ENCODE results near the gene NCDN. TPM values are rescaled to one million over a fixed set of nuclear protein-coding genes. Genes with fewer than 3 reads are reported as not detected.

The NCDN gene
- total and polyA plus RNA-seq, 3 donors from 2014 or later, result 27.3 to 33.9 (median 33.8) TPM

GRCh38 chr1:35537806-35538205 lies 19.8 kb upstream of the NCDN start:
- no peaks in the 10 kb centered on the region for H3K9me3 ChIP-seq
- H3K27me3 ChIP-seq, result no peaks in the 10 kb centered on the region
- no peak overlapping the region for H3K27ac ChIP-seq
- DNase-seq, result no peak
- intact Hi-C loops (cut with DNase I; ENCODE audit: low total_unique reads), result no loop called here
- H3K4me3 ChIP-seq, result no peak overlapping the region
- 79 to 86% methylated on average over 1 of the region's 1 CpG for WGBS, 2 donors
- H3K4me1 ChIP-seq, result peaks cover 9% of the 10 kb centered on the region
- TF ChIP-seq POLR2A (IDR thresholded peaks at IDR 0.05) (no peak), CTCF (IDR thresholded peaks at IDR 0.05) (no peak)
- no peaks in the 10 kb centered on the region for H3K36me3 ChIP-seq (ENCODE audit: low read depth, missing control alignments)

- Histone ChIP-seq H3K27ac (peak overlapping the region in 1 of 2 donors; percentile 55), H3K36me3 (ENCODE audit: low read depth, missing control alignments) (no peaks in the 10 kb centered on the region), H3K9me3 (no peaks in the 10 kb centered on the region), H3K4me1 (peaks cover 9% of the 10 kb centered on the region), H3K4me3 (no peak overlapping the region), H3K27me3 (no peaks in the 10 kb centered on the region)
- TF ChIP-seq CTCF (IDR thresholded peaks at IDR 0.05), result no peak
- TF ChIP-seq POLR2A (IDR thresholded peaks at IDR 0.05), result no peak
- intact Hi-C loops (cut with DNase I; ENCODE audit: low total_unique reads), result no loop called here
- DNase-seq, result no peak
- 50 to 52% methylated on average over 6 of the region's 6 CpGs for WGBS, 2 donors
Measured at GRCh38 chr1:35539073-35539823, 18.4 kb upstream of the NCDN start.

GRCh38 chr1:35539824-35540261 lies 17.8 kb upstream of the NCDN start:
- Histone ChIP-seq H3K36me3 (ENCODE audit: low read depth, missing control alignments) (no peaks in the 10 kb centered on the region), H3K9me3 (no peaks in the 10 kb centered on the region), H3K4me3 (no peak overlapping the region), H3K27me3 (no peaks in the 10 kb centered on the region), H3K4me1 (peaks cover 9% of the 10 kb centered on the region), H3K27ac (peak overlapping the region in 1 of 2 donors; percentile 55)
- intact Hi-C loops (cut with DNase I; ENCODE audit: low total_unique reads), result no loop called here
- 25 to 64% methylated on average over 1 of the region's 1 CpG for WGBS, 2 donors
- TF ChIP-seq CTCF (IDR thresholded peaks at IDR 0.05) (no peak), POLR2A (IDR thresholded peaks at IDR 0.05) (no peak)
- no peak for DNase-seq

GRCh38 chr1:35544976-35545375 lies 12.6 kb upstream of the NCDN start:
- Histone ChIP-seq H3K27me3 (no peaks in the 10 kb centered on the region), H3K36me3 (ENCODE audit: low read depth, missing control alignments) (no peaks in the 10 kb centered on the region), H3K9me3 (no peaks in the 10 kb centered on the region), H3K27ac (no peak overlapping the region), H3K4me3 (no peak overlapping the region), H3K4me1 (peaks cover 4% of the 10 kb centered on the region)
- intact Hi-C loops (cut with DNase I; ENCODE audit: low total_unique reads), result no loop called here
- TF ChIP-seq POLR2A (IDR thresholded peaks at IDR 0.05) (no peak), CTCF (IDR thresholded peaks at IDR 0.05) (no peak)
- WGBS, 2 donors, result 74 to 89% methylated on average over 3 of the region's 3 CpGs
- DNase-seq, result peak; percentile 37

- 96 to 100% methylated on average over 1 of the region's 1 CpG for WGBS, 2 donors
- Histone ChIP-seq H3K4me1 (no peaks in the 10 kb centered on the region), H3K27ac (no peak overlapping the region), H3K27me3 (no peaks in the 10 kb centered on the region), H3K36me3 (ENCODE audit: low read depth, missing control alignments) (no peaks in the 10 kb centered on the region), H3K4me3 (no peak overlapping the region), H3K9me3 (no peaks in the 10 kb centered on the region)
- no peak for TF ChIP-seq CTCF (IDR thresholded peaks at IDR 0.05)
- no peak for TF ChIP-seq POLR2A (IDR thresholded peaks at IDR 0.05)
- DNase-seq, result no peak
- intact Hi-C loops (cut with DNase I; ENCODE audit: low total_unique reads), result no loop called here
Measured at GRCh38 chr1:35546614-35547013, 11.0 kb upstream of the NCDN start.

Data from testis (tissue), 3 donors.